Upper lobe of left lung (tissue), 4 donors: ENCODE measurements around the gene PAPPA.

ENCODE experiments used
- EP300 ChIP-seq, 4 donors: sonication (generic); formaldehyde crosslinking; IDR thresholded peaks; one replicate each; pipeline ENCODE4 v1.5.1; 2017; ENCODE audit warnings: antibody characterized with exemption in 4 of 4, control low read depth in 2 of 4
- POLR2A ChIP-seq, 4 donors: fragments of 450-650 bp; IDR thresholded peaks; one replicate each; pipeline ENCODE4 v1.5.1; 2016 to 2017; ENCODE audit warnings: antibody characterized with exemption in 4 of 4, mild to moderate bottlenecking in 2 of 4
- POLR2AphosphoS5 ChIP-seq, 2 donors: sonication (generic); formaldehyde crosslinking; IDR thresholded peaks; one replicate each; pipeline ENCODE4 v1.5.1; 2017; ENCODE audit warnings: antibody characterized with exemption in 2 of 2
- TF ChIP-seq, protein P1 (sequence below), 6 experiments: fragments of 450-650 bp in 4 of 6; fragments of 200-600 bp in 2 of 6; sonication (generic) in 2 of 6; IDR thresholded peaks; one replicate each; pipeline ENCODE4 v1.5.1; 2016 to 2019; ENCODE audit warnings: antibody characterized with exemption in 6 of 6

DNA sequence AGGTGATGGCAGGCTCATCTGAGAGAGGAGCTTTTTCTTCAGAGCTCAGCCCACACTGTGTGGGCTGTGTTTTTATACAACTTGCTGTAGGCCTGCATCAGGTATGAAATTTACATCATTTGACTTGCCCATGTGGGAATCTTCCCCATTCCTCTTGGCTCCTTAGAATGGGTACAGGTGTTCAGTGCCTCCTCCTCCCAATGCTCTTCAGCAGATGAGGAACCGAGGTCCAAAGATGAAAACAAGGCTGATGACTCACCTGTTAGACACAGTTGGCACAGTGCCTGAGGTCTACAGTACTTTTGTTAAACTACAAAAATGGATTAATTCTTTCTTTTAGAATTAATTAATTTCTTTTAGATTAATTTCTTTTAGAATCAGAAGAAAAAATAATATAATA is 20.8 kb downstream of the PAPPA start:
- TF ChIP-seq, protein P1, sequence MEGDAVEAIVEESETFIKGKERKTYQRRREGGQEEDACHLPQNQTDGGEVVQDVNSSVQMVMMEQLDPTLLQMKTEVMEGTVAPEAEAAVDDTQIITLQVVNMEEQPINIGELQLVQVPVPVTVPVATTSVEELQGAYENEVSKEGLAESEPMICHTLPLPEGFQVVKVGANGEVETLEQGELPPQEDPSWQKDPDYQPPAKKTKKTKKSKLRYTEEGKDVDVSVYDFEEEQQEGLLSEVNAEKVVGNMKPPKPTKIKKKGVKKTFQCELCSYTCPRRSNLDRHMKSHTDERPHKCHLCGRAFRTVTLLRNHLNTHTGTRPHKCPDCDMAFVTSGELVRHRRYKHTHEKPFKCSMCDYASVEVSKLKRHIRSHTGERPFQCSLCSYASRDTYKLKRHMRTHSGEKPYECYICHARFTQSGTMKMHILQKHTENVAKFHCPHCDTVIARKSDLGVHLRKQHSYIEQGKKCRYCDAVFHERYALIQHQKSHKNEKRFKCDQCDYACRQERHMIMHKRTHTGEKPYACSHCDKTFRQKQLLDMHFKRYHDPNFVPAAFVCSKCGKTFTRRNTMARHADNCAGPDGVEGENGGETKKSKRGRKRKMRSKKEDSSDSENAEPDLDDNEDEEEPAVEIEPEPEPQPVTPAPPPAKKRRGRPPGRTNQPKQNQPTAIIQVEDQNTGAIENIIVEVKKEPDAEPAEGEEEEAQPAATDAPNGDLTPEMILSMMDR (IDR thresholded peaks at IDR 0.05), result no peak
- TF ChIP-seq POLR2A (IDR thresholded peaks at IDR 0.05), result no peak
- TF ChIP-seq POLR2AphosphoS5 (IDR thresholded peaks at IDR 0.05), result no peak
- TF ChIP-seq EP300 (IDR thresholded peaks at IDR 0.05), result no peak
